GM21515 (cell line): ENCODE data around the gene TBC1D1.

Experiments
- ATAC-seq: cut with Tn5 transposase; IDR thresholded peaks from one replicate; pipeline ENCODE4 v1.9.1; 2021; ENCODE audit not compliant: unreplicated experiment

TBC1D1 gene

DNA sequence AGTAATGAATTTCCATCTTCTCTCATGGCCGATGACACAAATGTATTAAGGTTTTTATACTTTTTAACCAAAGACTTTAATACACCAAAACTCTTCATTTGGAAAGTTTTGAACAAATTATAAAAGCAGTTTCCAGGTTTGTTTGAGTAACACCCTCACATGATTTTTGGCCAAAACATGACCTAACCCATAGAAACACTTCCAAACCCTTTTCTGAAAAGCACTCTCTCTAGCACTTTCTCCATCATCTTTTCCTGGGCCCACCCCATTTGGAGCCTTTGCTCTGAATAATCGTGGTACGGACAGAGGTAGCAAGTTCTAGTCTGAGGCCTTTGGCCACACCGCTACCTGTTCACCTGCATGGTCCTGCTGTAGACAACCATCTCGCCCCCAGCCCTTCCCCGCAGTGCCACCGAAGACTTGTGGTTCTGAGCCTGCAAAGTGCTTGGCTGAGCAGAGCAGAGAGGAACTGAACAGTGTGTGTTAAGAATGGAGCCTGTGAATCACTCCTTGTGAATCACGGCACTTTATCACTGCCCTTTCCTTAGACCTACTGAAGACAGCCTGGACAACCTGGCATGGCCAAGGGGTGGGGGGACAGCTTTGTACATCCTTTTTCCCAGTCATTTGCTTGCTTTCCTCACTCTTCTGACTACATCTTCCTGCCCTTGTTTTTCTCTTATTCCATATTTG lies 251.1 kb downstream of the TBC1D1 start:
- ATAC-seq = no peak

- no peak for ATAC-seq
Measured at GRCh38 chr4:38144031-38144430, 253.1 kb downstream of the TBC1D1 start.

GRCh38 chr4:38145033-38145678 lies 254.3 kb downstream of the TBC1D1 start:
- no peak for ATAC-seq

GRCh38 chr4:38145741-38146140 lies 254.9 kb downstream of the TBC1D1 start:
- no peak for ATAC-seq

GRCh38 chr4:38146383-38146782 lies 255.5 kb downstream of the TBC1D1 start:
- ATAC-seq = no peak

DNA sequence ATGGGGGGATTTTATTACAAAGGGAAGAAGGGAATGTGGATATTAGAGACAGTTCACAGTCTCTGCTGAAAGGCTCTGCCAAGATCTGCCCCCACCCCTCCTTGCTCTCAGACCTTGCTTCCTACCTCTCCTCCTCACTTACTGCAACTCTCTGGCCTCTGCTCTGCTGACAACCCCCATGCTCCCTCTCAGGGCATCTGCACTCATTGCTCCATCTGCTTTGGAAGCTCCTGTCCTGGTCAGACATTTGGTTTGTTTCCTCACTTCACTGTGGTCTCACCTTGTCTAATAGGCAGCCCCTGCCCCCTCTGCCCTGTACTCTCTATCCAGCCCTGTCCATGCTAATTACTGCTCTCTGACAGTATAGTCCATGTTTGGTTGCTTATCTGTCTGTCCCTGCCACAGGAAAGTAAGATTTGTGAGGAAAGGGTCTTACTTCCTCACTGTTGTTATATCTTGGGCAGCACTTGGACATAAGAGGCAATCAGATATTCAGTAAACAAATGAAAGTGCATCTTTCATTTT lies 258.6 kb downstream of the TBC1D1 start:
- ATAC-seq = no peak

DNA sequence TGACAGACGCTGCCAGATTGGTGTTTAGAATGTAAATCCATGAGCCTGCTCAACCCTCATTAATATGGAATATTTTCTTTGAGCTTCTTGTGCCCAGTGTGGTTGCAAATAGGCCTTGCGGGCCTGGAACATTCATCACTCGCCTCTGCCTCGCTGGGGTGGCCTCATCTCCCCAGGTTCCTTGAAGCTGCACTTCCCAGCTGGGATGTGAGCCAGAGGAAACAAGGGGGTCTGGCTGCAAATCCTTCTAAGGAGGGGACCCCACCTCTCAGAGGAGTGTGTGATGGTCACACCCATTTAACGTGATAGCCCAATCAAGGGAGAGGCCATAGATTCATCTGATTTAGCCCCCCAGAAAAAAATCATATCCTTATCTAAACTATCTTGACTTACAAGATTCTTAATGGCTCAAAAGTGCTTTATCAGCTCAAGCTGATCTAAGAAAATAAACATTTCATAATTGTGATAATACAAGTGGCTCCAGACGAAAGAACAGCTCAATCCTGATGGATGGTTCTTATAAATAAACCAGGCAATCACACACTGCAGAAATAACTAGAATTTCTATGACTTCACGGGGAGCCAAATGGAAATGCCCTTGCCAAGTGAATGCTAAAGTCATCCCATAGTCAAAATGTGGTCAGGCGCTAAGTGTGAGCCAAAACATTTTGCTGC lies 259.2 kb downstream of the TBC1D1 start:
- no peak for ATAC-seq

GRCh38 chr4:38150766-38151165 lies 259.9 kb downstream of the TBC1D1 start:
- no peak for ATAC-seq

DNA sequence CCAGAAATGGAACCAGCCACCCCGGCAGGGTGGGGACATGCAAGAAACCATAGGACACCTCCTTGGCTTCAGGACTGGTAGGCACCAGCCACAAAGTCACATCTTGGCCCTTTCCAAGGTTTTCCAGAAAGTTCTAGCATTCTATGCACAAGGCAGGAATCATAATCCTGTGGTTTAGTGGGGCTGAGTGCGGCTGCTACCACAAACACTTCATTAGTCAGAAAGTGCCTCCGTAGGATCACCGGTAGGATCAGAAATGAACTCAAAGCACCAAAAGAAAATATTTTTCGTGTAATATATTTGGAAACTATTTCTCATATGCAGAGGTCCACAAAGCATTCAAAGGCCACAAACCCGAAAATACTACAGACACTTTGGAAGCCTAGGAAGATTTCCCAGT lies 261.0 kb downstream of the TBC1D1 start:
- ATAC-seq = no peak

- ATAC-seq = no peak
Measured at GRCh38 chr4:38152305-38152704, 261.4 kb downstream of the TBC1D1 start.

DNA sequence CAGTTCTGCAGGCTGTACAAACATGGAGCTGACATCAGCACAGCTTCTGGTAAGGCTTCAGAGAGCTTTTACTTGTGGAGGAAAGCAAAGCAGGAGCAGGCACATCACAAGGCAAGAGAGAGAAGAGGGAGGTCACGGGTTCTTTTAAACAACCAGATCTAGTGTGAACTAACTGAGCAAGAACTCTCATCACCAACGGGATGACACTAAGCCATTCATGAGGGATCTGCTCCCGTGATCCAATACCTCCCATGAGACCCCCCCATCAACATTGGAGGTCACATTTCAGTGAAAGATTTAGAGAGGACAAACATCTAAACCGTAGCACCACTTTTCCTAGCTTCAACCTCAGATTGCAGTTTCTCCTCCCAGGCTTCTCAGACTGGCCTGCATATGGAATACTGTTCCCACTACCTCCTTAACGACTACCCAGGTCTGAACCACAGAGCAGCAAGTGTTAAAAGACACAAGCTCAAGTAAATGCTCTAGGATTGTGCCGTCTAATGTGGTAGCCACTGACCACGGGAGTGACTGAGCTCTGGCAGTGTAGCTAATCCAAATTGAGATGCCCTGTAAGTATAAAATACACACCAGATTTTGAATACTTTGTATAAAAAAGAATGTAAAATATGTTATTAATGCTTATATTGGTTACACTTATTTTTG lies 262.0 kb downstream of the TBC1D1 start:
- ATAC-seq = no peak

GRCh38 chr4:38153387-38153760 lies 262.5 kb downstream of the TBC1D1 start:
- ATAC-seq = no peak

DNA sequence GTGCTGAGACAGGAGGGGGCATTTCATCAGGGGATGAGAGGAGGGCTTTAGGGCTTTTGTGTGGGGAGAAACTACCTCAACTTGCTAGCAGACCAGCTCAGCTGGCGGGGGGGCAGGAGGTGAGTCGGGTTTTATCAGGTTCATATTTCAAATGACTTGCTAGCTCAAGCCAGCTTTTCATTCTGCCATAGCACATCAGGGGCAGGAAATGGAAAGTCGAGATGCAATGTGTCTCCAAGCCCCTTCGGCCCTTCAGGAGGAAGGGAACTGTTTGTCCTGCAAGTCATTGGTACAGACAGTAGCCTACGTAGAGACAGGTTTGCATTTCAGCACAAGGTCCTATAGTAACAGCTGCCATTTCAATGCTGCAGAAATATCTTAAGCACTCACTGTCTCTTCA lies 263.4 kb downstream of the TBC1D1 start:
- no peak for ATAC-seq

DNA sequence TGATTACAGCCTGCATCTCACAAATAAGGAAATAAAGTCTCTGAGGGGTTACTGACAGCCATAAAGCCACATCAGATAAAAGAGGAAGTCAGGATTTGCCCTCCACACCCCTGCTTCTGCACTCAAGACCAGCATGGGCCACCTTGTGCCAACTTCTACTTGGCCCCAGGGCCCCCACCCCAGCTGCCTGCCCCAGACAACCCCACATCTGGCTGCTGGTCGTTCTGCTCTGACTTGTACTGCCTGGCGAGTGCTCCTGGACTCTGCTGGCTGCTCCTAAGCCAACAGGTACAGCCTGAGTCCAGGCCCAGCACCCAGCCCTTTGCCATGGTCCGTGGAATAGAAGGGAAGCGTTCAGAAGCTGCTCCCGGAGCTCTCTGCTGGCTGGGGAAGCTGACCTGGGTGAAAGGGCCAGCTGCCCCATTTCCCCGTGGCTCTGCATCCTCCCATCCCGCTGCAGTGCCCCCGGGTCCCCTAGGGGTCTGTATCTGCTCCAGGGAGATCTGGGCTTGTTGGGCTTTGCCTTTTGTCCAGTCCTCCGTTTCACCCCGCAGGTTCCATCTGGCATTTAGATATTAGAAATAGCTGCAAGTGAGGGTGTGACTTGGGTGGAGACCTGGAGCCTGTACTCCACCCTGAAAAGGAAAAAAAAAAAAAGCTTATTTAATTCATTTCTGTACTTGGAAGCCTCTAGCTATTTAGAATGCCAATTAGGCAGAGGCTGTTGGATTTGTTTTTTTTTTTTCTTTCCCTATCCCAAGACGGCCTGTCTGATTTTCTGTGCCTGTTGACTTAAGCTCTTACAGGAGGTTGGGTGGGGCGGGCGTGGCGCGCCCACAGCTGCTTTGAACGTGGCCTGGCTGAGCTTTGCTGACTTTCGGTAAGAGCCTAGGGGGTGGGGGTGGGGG lies 264.1 kb downstream of the TBC1D1 start:
- no peak for ATAC-seq

DNA sequence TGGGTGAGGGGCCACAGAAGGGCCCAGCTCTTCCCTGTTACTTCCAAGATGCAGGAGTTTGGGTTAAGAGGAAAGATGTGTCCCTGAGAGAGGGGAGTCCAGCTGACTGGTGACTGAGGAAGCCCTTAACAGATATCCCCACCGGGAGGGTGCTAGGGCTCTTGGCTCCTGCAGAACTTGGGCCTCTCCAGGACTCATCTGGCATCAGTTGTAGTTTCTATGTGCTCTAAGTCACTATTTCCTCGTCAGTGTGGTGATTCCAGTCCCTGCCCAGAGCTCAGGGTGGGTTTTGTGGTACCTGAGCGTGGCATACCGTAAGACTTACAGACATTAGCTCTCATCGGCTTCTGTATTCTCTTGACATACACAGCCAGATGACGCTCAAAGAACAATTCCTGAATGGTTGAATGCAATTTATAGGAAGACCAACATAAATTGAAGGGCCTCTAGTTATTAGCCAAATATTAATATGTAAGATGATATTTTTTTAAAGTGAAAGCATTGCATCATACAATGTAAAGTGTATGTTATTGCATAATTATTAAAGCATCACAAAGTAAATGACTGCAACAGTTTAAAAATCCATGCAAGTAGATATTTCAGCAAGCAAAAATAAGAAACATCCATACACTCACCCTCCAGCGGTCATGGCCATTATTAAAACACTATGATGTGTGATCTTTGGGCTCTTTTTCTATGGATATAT lies 264.9 kb downstream of the TBC1D1 start:
- ATAC-seq = no peak

DNA sequence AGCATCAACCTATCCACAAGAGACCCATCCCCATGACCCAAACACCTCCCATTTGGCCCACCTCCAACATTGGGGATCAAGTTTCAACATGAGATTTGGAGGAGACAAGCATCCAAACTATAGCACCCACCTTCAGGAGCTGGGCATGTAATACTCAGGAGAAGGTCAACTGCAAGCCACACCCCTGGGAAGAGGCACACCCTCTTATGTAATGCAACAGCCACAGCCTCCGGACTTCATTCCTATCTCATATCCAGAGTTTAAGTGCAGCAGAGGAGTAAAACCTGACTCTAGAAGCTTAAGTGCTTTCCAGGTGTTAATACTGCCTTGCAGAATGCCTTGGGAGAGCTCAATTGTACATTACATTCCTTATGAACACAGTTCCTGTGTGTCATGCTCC lies 266.7 kb downstream of the TBC1D1 start:
- no peak for ATAC-seq

- peak; percentile 89 for ATAC-seq
Measured at GRCh38 chr4:38160487-38161207, 269.8 kb downstream of the TBC1D1 start.

GRCh38 chr4:38161208-38162113 lies 270.6 kb downstream of the TBC1D1 start:
- ATAC-seq = peak; percentile 6
